ENCODE measurements around the gene MYRIP.
"Not testable (repeated sequence)": the region's sequence is repeated elsewhere in the genome, so short reads cannot be mapped to it uniquely, and the experiment has no call there.

MYRIP gene

GRCh38 chr3:40020689-40021088 is 211.3 kb downstream of the MYRIP start:
- Mint-ChIP-seq H3K4me1 (ENCODE audit: low read depth) (no peaks in the 10 kb centered on the region), H3K4me3 (no peak overlapping the region), H3K36me3 (ENCODE audit: low read depth) (no peaks in the 10 kb centered on the region), H3K9me3 (peaks cover 7% of the 10 kb centered on the region), H3K27ac (no peak overlapping the region), H3K27me3 (ENCODE audit: low read depth) (no peaks in the 10 kb centered on the region)
- no peak for DNase-seq (ENCODE audit: low spot score)

- Mint-ChIP-seq H3K27ac (no peak overlapping the region), H3K27me3 (ENCODE audit: low read depth) (no peaks in the 10 kb centered on the region), H3K36me3 (ENCODE audit: low read depth) (no peaks in the 10 kb centered on the region), H3K4me1 (ENCODE audit: low read depth) (no peaks in the 10 kb centered on the region), H3K4me3 (no peak overlapping the region), H3K9me3 (peaks cover 14% of the 10 kb centered on the region)
- DNase-seq (ENCODE audit: low spot score), result no peak
Measured at GRCh38 chr3:40021338-40021737, 211.9 kb downstream of the MYRIP start.

GRCh38 chr3:40022297-40022827 is 213.0 kb downstream of the MYRIP start:
- Mint-ChIP-seq H3K4me1 (ENCODE audit: low read depth) (no peaks in the 10 kb centered on the region), H3K27me3 (ENCODE audit: low read depth) (no peaks in the 10 kb centered on the region), H3K36me3 (ENCODE audit: low read depth) (no peaks in the 10 kb centered on the region), H3K4me3 (no peak overlapping the region), H3K27ac (no peak overlapping the region), H3K9me3 (peaks cover 21% of the 10 kb centered on the region)
- no peak for DNase-seq (ENCODE audit: low spot score)

- Mint-ChIP-seq H3K4me1 (ENCODE audit: low read depth) (no peaks in the 10 kb centered on the region), H3K4me3 (no peak overlapping the region), H3K27ac (no peak overlapping the region)
Measured at GRCh38 chr3:40024526-40024925, 215.1 kb downstream of the MYRIP start.

GRCh38 chr3:40025892-40026291 is 216.5 kb downstream of the MYRIP start:
- not testable (repeated sequence) for H3K27ac Mint-ChIP-seq; H3K4me3 Mint-ChIP-seq; H3K27me3 Mint-ChIP-seq (ENCODE audit: low read depth); H3K36me3 Mint-ChIP-seq (ENCODE audit: low read depth); DNase-seq (ENCODE audit: low spot score); H3K4me1 Mint-ChIP-seq (ENCODE audit: low read depth)
- peaks cover 22% of the 10 kb centered on the region for H3K9me3 Mint-ChIP-seq

More at GRCh38 chr3:40024526-40024925, 215.1 kb downstream of the MYRIP start:
- H3K9me3 Mint-ChIP-seq, result peaks cover 22% of the 10 kb centered on the region
- H3K27me3 Mint-ChIP-seq (ENCODE audit: low read depth), result no peaks in the 10 kb centered on the region
- H3K36me3 Mint-ChIP-seq (ENCODE audit: low read depth), result no peaks in the 10 kb centered on the region
- no peak for DNase-seq (ENCODE audit: low spot score)

GRCh38 chr3:40035177-40035576 is 225.8 kb downstream of the MYRIP start:
- Mint-ChIP-seq H3K4me1 (ENCODE audit: low read depth) (no peaks in the 10 kb centered on the region), H3K9me3 (no peaks in the 10 kb centered on the region), H3K27me3 (ENCODE audit: low read depth) (peaks cover 2% of the 10 kb centered on the region), H3K4me3 (no peak overlapping the region), H3K27ac (no peak overlapping the region), H3K36me3 (ENCODE audit: low read depth) (no peaks in the 10 kb centered on the region)
- DNase-seq (ENCODE audit: low spot score), result no peak

- peaks cover 2% of the 10 kb centered on the region for H3K27me3 Mint-ChIP-seq (ENCODE audit: low read depth)
- no peak overlapping the region for H3K4me3 Mint-ChIP-seq
- no peaks in the 10 kb centered on the region for H3K4me1 Mint-ChIP-seq (ENCODE audit: low read depth)
- H3K36me3 Mint-ChIP-seq (ENCODE audit: low read depth), result no peaks in the 10 kb centered on the region
- DNase-seq (ENCODE audit: low spot score), result no peak
- no peaks in the 10 kb centered on the region for H3K9me3 Mint-ChIP-seq
- H3K27ac Mint-ChIP-seq, result no peak overlapping the region
Measured at GRCh38 chr3:40037582-40037981, 228.2 kb downstream of the MYRIP start.

GRCh38 chr3:40042752-40043443 is 233.5 kb downstream of the MYRIP start:
- Mint-ChIP-seq H3K27me3 (ENCODE audit: low read depth) (no peaks in the 10 kb centered on the region), H3K27ac (no peak overlapping the region)

GRCh38 chr3:40043444-40043755 is 234.0 kb downstream of the MYRIP start:
- Mint-ChIP-seq H3K4me3 (no peak overlapping the region), H3K4me1 (ENCODE audit: low read depth) (no peaks in the 10 kb centered on the region), H3K9me3 (no peaks in the 10 kb centered on the region), H3K36me3 (ENCODE audit: low read depth) (no peaks in the 10 kb centered on the region), H3K27me3 (ENCODE audit: low read depth) (no peaks in the 10 kb centered on the region), H3K27ac (no peak overlapping the region)
- no peak for DNase-seq (ENCODE audit: low spot score)

More at GRCh38 chr3:40042752-40043443, 233.5 kb downstream of the MYRIP start:
- H3K9me3 Mint-ChIP-seq, result no peaks in the 10 kb centered on the region
- no peak for DNase-seq (ENCODE audit: low spot score)
- H3K36me3 Mint-ChIP-seq (ENCODE audit: low read depth), result no peaks in the 10 kb centered on the region
- H3K4me1 Mint-ChIP-seq (ENCODE audit: low read depth), result no peaks in the 10 kb centered on the region
- no peak overlapping the region for H3K4me3 Mint-ChIP-seq

GRCh38 chr3:40044487-40044886 is 235.1 kb downstream of the MYRIP start:
- H3K9me3 Mint-ChIP-seq, result no peaks in the 10 kb centered on the region
- no peaks in the 10 kb centered on the region for H3K36me3 Mint-ChIP-seq (ENCODE audit: low read depth)
- no peak overlapping the region for H3K27ac Mint-ChIP-seq
- H3K27me3 Mint-ChIP-seq (ENCODE audit: low read depth), result no peaks in the 10 kb centered on the region
- no peak overlapping the region for H3K4me3 Mint-ChIP-seq
- H3K4me1 Mint-ChIP-seq (ENCODE audit: low read depth), result no peaks in the 10 kb centered on the region
- DNase-seq (ENCODE audit: low spot score), result no peak

- no peaks in the 10 kb centered on the region for H3K36me3 Mint-ChIP-seq (ENCODE audit: low read depth)
- H3K9me3 Mint-ChIP-seq, result no peaks in the 10 kb centered on the region
- H3K27ac Mint-ChIP-seq, result no peak overlapping the region
- no peak overlapping the region for H3K4me3 Mint-ChIP-seq
- no peak for DNase-seq (ENCODE audit: low spot score)
- H3K4me1 Mint-ChIP-seq (ENCODE audit: low read depth), result no peaks in the 10 kb centered on the region
- H3K27me3 Mint-ChIP-seq (ENCODE audit: low read depth), result no peaks in the 10 kb centered on the region
Measured at GRCh38 chr3:40045051-40045450, 235.6 kb downstream of the MYRIP start.

- Mint-ChIP-seq H3K4me1 (ENCODE audit: low read depth) (no peaks in the 10 kb centered on the region), H3K27ac (no peak overlapping the region), H3K9me3 (no peaks in the 10 kb centered on the region), H3K27me3 (ENCODE audit: low read depth) (no peaks in the 10 kb centered on the region), H3K36me3 (ENCODE audit: low read depth) (no peaks in the 10 kb centered on the region), H3K4me3 (no peak overlapping the region)
- DNase-seq (ENCODE audit: low spot score), result no peak
Measured at GRCh38 chr3:40046149-40046548, 236.7 kb downstream of the MYRIP start.

- Mint-ChIP-seq H3K4me1 (ENCODE audit: low read depth) (no peaks in the 10 kb centered on the region), H3K27ac (no peak overlapping the region), H3K9me3 (no peaks in the 10 kb centered on the region), H3K4me3 (no peak overlapping the region), H3K27me3 (ENCODE audit: low read depth) (no peaks in the 10 kb centered on the region), H3K36me3 (ENCODE audit: low read depth) (no peaks in the 10 kb centered on the region)
- DNase-seq (ENCODE audit: low spot score), result no peak
Measured at GRCh38 chr3:40047406-40047805, 238.0 kb downstream of the MYRIP start.

GRCh38 chr3:40053663-40054062 is 244.3 kb downstream of the MYRIP start:
- DNase-seq (ENCODE audit: low spot score), result no peak
- Mint-ChIP-seq H3K27ac (no peak overlapping the region), H3K9me3 (no peaks in the 10 kb centered on the region), H3K4me3 (no peak overlapping the region), H3K36me3 (ENCODE audit: low read depth) (no peaks in the 10 kb centered on the region), H3K27me3 (ENCODE audit: low read depth) (no peaks in the 10 kb centered on the region), H3K4me1 (ENCODE audit: low read depth) (no peaks in the 10 kb centered on the region)

Measured in T-helper 2 cell treated with Interferon-gamma antibody and Interleukin-4, amounts not matched to agents 5 μg/mL and 100 μg/mL, for 36 hours (primary cell).